Superior temporal gyrus (tissue), 1 donor: ENCODE measurements around the gene PFN3.

ENCODE experiments used
- DNase-seq: peaks from one replicate; pipeline ENCODE4 v3.0.0-alpha.2; 2016; ENCODE audit errors: extremely low spot score

PFN3 gene

GRCh38 chr5:177373806-177374205 is 26.7 kb downstream of the PFN3 start:
- no peak for DNase-seq

- no peak for DNase-seq
Observed at GRCh38 chr5:177372910-177373309, 27.6 kb downstream of the PFN3 start.

- DNase-seq, result no peak
Observed at GRCh38 chr5:177372034-177372896, 28.2 kb downstream of the PFN3 start.

- DNase-seq, result no peak
Observed at GRCh38 chr5:177371120-177372033, 29.1 kb downstream of the PFN3 start.

- peak; percentile 21 for DNase-seq
Observed at GRCh38 chr5:177370488-177371119, 29.9 kb downstream of the PFN3 start.

GRCh38 chr5:177369645-177370440 is 30.6 kb downstream of the PFN3 start:
- no peak for DNase-seq

GRCh38 chr5:177368869-177369644 is 31.4 kb downstream of the PFN3 start:
- DNase-seq, result no peak

- DNase-seq, result no peak
Observed at GRCh38 chr5:177367981-177368868, 32.2 kb downstream of the PFN3 start.

- DNase-seq, result no peak
Observed at GRCh38 chr5:177367323-177367848, 33.1 kb downstream of the PFN3 start.

GRCh38 chr5:177366528-177367322 is 33.7 kb downstream of the PFN3 start:
- DNase-seq, result no peak

- DNase-seq, result no peak
Observed at GRCh38 chr5:177365845-177366527, 34.5 kb downstream of the PFN3 start.

- no peak for DNase-seq
Observed at GRCh38 chr5:177364159-177364962, 36.1 kb downstream of the PFN3 start.

- no peak for DNase-seq
Observed at GRCh38 chr5:177363565-177363964, 36.9 kb downstream of the PFN3 start.

- no peak for DNase-seq
Observed at GRCh38 chr5:177362610-177363507, 37.6 kb downstream of the PFN3 start.

GRCh38 chr5:177362292-177362609 is 38.2 kb downstream of the PFN3 start:
- no peak for DNase-seq
